ENCODE data around the gene ESPN.

The ESPN gene

GRCh38 chr1:6501279-6501813, 76.8 kb downstream of the ESPN start:
- DNase-seq = no peak

GRCh38 chr1:6502000-6502891, 77.7 kb downstream of the ESPN start:
- DNase-seq = no peak

- DNase-seq = no peak
Measured at GRCh38 chr1:6503884-6504602, 79.5 kb downstream of the ESPN start.

- no peak for DNase-seq
Measured at GRCh38 chr1:6504887-6505286, 80.3 kb downstream of the ESPN start.

- no peak for DNase-seq
Measured at GRCh38 chr1:6505367-6506209, 81.0 kb downstream of the ESPN start.

- DNase-seq = no peak
Measured at GRCh38 chr1:6506210-6507036, 81.8 kb downstream of the ESPN start.

- DNase-seq = no peak
Measured at GRCh38 chr1:6507037-6507428, 82.5 kb downstream of the ESPN start.

GRCh38 chr1:6507461-6507911, 82.9 kb downstream of the ESPN start:
- no peak for DNase-seq

- no peak for DNase-seq
Measured at GRCh38 chr1:6508154-6508815, 83.7 kb downstream of the ESPN start.

DNA sequence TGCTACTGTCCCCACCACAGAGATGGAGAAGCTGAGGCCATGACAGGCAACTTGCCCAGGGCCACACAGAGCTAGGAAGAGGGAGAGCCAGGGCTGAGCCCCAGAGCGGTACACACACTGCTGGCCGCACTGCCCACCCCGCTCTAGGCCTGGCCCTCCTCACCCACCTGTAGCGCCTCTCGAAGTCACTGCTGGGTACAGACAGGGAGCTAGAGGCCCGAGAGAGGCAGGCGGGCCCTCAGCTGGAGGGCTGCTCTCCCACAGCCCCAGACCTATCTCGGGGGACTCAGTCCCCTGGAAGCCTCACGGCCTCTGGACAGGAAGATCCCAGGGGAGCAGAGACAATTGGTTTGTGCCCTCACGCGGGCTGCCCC, 84.2 kb downstream of the ESPN start:
- DNase-seq = no peak

GRCh38 chr1:6509220-6509918, 84.8 kb downstream of the ESPN start:
- no peak for DNase-seq

DNA sequence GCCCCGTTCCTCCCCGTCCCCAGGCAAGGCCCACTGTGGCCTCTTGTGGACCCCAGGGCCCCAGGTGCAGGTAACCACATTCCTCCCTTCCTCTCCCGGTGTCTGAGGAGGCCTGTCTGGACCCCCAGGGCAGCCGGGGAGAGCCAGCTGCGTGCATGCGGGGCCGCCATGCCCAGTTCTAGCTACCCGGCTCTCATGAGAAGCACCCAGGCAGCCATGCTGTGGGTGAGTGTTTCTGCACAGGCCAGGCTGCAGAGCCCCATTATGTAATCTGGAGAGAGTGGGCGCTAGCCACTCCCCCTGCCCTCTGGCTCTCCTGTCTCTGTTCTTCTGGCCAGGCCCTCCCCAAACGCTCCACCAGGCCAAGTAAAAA, 85.3 kb downstream of the ESPN start:
- no peak for DNase-seq

DNA sequence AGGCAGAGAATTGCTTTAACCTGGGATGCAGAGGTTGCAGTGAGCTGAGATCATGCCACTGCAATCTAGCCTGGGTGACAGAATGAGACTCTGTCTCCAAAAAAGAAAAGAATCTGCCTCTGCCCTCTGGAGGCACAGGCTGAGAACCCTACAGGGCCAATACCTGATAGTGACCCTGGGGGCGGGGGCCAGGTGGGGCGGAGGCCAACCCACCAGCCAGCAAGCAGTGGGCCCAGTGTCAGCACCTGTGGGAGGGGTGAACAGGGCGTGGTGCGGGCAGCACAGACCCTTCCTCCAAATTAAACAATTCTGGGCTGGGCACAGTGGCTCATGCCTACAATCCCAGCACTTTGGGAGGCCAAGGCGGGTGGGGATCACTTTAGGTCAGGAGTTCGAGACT, 85.9 kb downstream of the ESPN start:
- no peak for DNase-seq

All from NCI-H2107 (cell line).